SU-DHL-6 (cell line): ENCODE results near the gene HSD17B12.
A peak's percentile ranks its signal among the peaks of the same experiment; 100 is the strongest.

Experiments
- EZH2phosphoT487 ChIP-seq: fragments of 200-600 bp; sonication (generic), shearing (Covaris generic); conservative IDR thresholded peaks from 2 replicates; pipeline ENCODE4 v1.6.1; 2018; ENCODE audit warnings: mild to moderate bottlenecking, antibody characterized with exemption, low read length, moderate library complexity, mixed read lengths
- TF ChIP-seq, protein P1 (sequence below): fragments of 200-600 bp; sonication (generic); IDR thresholded peaks from one replicate; pipeline ENCODE4 v1.5.1; 2017; ENCODE audit warnings: antibody characterized with exemption, mild to moderate bottlenecking, low read length, moderate library complexity; ENCODE audit not compliant: insufficient read depth, poor library complexity, severe bottlenecking

DNA sequence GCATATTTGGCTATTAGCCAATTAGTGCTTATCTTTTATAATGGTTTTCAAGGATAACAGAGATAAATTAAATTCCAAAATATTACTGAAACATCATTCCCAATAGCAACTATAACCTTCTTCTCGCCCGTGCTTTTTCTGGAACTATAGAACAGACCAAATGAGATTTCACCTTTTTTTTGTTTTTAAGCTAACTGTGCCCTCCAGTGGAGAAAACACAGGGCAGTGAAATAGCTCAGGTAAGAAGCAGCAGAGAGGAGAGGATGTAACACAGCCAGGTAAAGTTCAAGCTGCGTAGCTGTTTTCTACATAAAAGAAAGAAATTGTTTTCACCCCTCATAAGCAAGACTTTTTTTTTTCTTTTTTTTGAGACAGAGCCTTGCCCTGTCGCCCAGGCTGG lies 28.2 kb downstream of the HSD17B12 start:
- TF ChIP-seq, protein P1, sequence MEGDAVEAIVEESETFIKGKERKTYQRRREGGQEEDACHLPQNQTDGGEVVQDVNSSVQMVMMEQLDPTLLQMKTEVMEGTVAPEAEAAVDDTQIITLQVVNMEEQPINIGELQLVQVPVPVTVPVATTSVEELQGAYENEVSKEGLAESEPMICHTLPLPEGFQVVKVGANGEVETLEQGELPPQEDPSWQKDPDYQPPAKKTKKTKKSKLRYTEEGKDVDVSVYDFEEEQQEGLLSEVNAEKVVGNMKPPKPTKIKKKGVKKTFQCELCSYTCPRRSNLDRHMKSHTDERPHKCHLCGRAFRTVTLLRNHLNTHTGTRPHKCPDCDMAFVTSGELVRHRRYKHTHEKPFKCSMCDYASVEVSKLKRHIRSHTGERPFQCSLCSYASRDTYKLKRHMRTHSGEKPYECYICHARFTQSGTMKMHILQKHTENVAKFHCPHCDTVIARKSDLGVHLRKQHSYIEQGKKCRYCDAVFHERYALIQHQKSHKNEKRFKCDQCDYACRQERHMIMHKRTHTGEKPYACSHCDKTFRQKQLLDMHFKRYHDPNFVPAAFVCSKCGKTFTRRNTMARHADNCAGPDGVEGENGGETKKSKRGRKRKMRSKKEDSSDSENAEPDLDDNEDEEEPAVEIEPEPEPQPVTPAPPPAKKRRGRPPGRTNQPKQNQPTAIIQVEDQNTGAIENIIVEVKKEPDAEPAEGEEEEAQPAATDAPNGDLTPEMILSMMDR = peak; percentile 29
- no peak for TF ChIP-seq EZH2phosphoT487
